ENCODE results near the gene GSN.

- TF ChIP-seq CTCF (IDR thresholded peaks at IDR 0.05) (no peak), USF2 (IDR thresholded peaks at IDR 0.05) (no peak), REST (IDR thresholded peaks at IDR 0.05) (no peak), POLR2A (IDR thresholded peaks at IDR 0.05; ENCODE audit: low read length) (no peak), ELK1 (IDR thresholded peaks at IDR 0.05; ENCODE audit: low read depth, low read length) (no peak), EP300 (IDR thresholded peaks at IDR 0.05) (no peak), RAD21 (conservative IDR thresholded peaks at IDR 0.05 in 1 of 2, IDR thresholded peaks at IDR 0.05 in 1 of 2) (no peak)
Observed at GRCh38 chr9:121253821-121254501, 14.0 kb upstream of the GSN start.

Data from A549 (cell line).